Liver (tissue), 9 donors: ENCODE measurements around the gene ELK4. TPM values are rescaled to one million over a fixed set of nuclear protein-coding genes. Genes with fewer than 3 reads are reported as not detected.

Source experiments
- DNase-seq: peaks from one replicate; pipeline ENCODE4 v3.0.0-alpha.2; 2017; ENCODE audit warnings: low spot score
- H3K27ac ChIP-seq, 2 donors: one replicate each; pipeline ENCODE4 v1.7.0; 2013; ENCODE audit warnings: inconsistent platforms in 2 of 2, low read length in 2 of 2, control low read depth in 1 of 2, low read depth in 1 of 2, mild to moderate bottlenecking in 1 of 2
- H3K27me3 ChIP-seq, 4 donors: one replicate each; pipeline versions ENCODE4 v1.6.1 to v1.7.0; 2013; ENCODE audit warnings: low read length in 3 of 4, inconsistent platforms in 1 of 4, mild to moderate bottlenecking in 1 of 4, moderate library complexity in 1 of 4; ENCODE audit not compliant: control insufficient read depth in 4 of 4, insufficient read depth in 4 of 4
- H3K36me3 ChIP-seq, 4 donors: one replicate each; pipeline versions ENCODE4 v1.6.1 to v1.7.0; 2013; ENCODE audit warnings: low read length in 3 of 4, mild to moderate bottlenecking in 3 of 4, low read depth in 1 of 4, moderate library complexity in 1 of 4; ENCODE audit not compliant: control insufficient read depth in 4 of 4, insufficient read depth in 3 of 4
- H3K4me1 ChIP-seq, 4 donors: one replicate each; pipeline versions ENCODE4 v1.6.1 to v1.7.0; 2013; ENCODE audit warnings: low read length in 3 of 4, mild to moderate bottlenecking in 3 of 4, moderate library complexity in 1 of 4; ENCODE audit not compliant: control insufficient read depth in 4 of 4, insufficient read depth in 4 of 4
- H3K4me3 ChIP-seq, 3 donors: one replicate each; pipeline versions ENCODE4 v1.6.1 to v1.7.0; 2013; ENCODE audit warnings: low read length in 3 of 3, control low read depth in 1 of 3, low read depth in 1 of 3, mild to moderate bottlenecking in 1 of 3
- H3K9ac ChIP-seq, 2 donors: one replicate each; pipeline ENCODE4 v1.7.0; 2013; ENCODE audit warnings: low read length in 2 of 2, mild to moderate bottlenecking in 2 of 2, moderate library complexity in 2 of 2, control low read depth in 1 of 2, low read depth in 1 of 2
- H3K9me3 ChIP-seq, 4 donors: one replicate each; pipeline versions ENCODE4 v1.6.1 to v1.7.0; 2013; ENCODE audit warnings: low read length in 3 of 4; ENCODE audit not compliant: control insufficient read depth in 4 of 4
- ATF3 ChIP-seq: IDR thresholded peaks from 2 replicates; pipeline ENCODE4 v1.6.1; 2016; ENCODE audit warnings: antibody characterized with exemption
- CTCF ChIP-seq: fragments of 150-350 bp; IDR thresholded peaks from 2 replicates; pipeline ENCODE4 v1.5.1; 2017; ENCODE audit warnings: improper control_type of control experiment, low read depth, low read length; ENCODE audit not compliant: missing input control
- EGR1 ChIP-seq, 2 donors: IDR thresholded peaks; 2 replicates each; pipeline ENCODE4 v1.6.1; 2016 to 2018; ENCODE audit warnings: antibody characterized with exemption in 2 of 2, low read depth in 2 of 2
- FOXA1 ChIP-seq: IDR thresholded peaks from 2 replicates; pipeline ENCODE4 v1.6.1; 2016; ENCODE audit warnings: antibody characterized with exemption
- FOXA2 ChIP-seq: IDR thresholded peaks from 2 replicates; pipeline ENCODE4 v1.6.1; 2016; ENCODE audit warnings: antibody characterized with exemption
- HNF4A ChIP-seq, 2 donors: conservative IDR thresholded peaks; 2 replicates each; pipeline ENCODE4 v1.6.1; 2016; ENCODE audit warnings: antibody characterized with exemption in 2 of 2, mild to moderate bottlenecking in 2 of 2
- HNF4G ChIP-seq: IDR thresholded peaks from 2 replicates; pipeline ENCODE4 v1.6.1; 2016; ENCODE audit warnings: antibody characterized with exemption
- JUND ChIP-seq, 2 donors: IDR thresholded peaks; 2 replicates each; pipeline ENCODE4 v1.6.1; 2016; ENCODE audit warnings: antibody characterized with exemption in 2 of 2
- NR2F2 ChIP-seq: IDR thresholded peaks from 2 replicates; pipeline ENCODE4 v1.6.1; 2016; ENCODE audit warnings: antibody characterized with exemption
- RAD21 ChIP-seq, 2 donors: IDR thresholded peaks; 2 replicates each; pipeline ENCODE4 v1.6.1; 2016; ENCODE audit warnings: antibody characterized with exemption in 2 of 2, mild to moderate bottlenecking in 2 of 2
- RXRA ChIP-seq, 2 donors: IDR thresholded peaks; 2 replicates each; pipeline ENCODE4 v1.6.1; 2017 to 2018; ENCODE audit warnings: antibody characterized with exemption in 2 of 2, mild to moderate bottlenecking in 1 of 2
- SP1 ChIP-seq: IDR thresholded peaks from 2 replicates; pipeline ENCODE4 v1.6.1; 2018; ENCODE audit warnings: antibody characterized with exemption, mild to moderate bottlenecking
- TAF1 ChIP-seq: conservative IDR thresholded peaks from 2 replicates; pipeline ENCODE4 v1.6.1; 2016; ENCODE audit warnings: antibody characterized with exemption, mild to moderate bottlenecking
- YY1 ChIP-seq: IDR thresholded peaks from 2 replicates; pipeline ENCODE4 v1.6.1; 2016; ENCODE audit warnings: antibody characterized with exemption, mild to moderate bottlenecking
- WGBS: extraction: QIAGEN DNeasy Blood & Tissue Kit; methylation state at CpG from one replicate; pipeline ENCODE4 v1.1.7; 2013; 5-methylcytosine and 5-hydroxymethylcytosine counted together
- polyA plus RNA-seq, 2 donors: library from polyadenylated mRNA; stranded (reverse) in 1 of 2; unstranded in 1 of 2; fragments of 200-250 nt in 1 of 2; fragments of >200 nt in 1 of 2; fragmentation: Nextera tagmentation in 1 of 2; extraction: Ambion mirVana in 1 of 2; gene quantifications; one replicate each; pipeline versions ENCODE4 v1.2.1 to v1.2.3, GENCODE V29; 2013 to 2015
- total RNA-seq, 2 donors: library from RNA; depleted of rRNA; stranded (reverse); fragments of >200 nt; gene quantifications; one replicate each; pipeline ENCODE4 v1.2.3, GENCODE V29; 2014
- TF ChIP-seq, protein P1 (sequence below): IDR thresholded peaks from 2 replicates; pipeline ENCODE4 v1.6.1; 2016; ENCODE audit warnings: antibody characterized with exemption
- TF ChIP-seq, protein P2 (sequence below): IDR thresholded peaks from 2 replicates; pipeline ENCODE4 v1.6.1; 2016; ENCODE audit warnings: antibody characterized with exemption
- TF ChIP-seq, protein P3 (sequence below): IDR thresholded peaks from 2 replicates; pipeline ENCODE4 v1.6.1; 2016; ENCODE audit warnings: antibody characterized with exemption, mild to moderate bottlenecking
- donor health status: healthy.
- donor health status: healthy.
- donor health status: healthy.
- donor health status: healthy.
- donor health status: healthy.

The ELK4 gene
- total and polyA plus RNA-seq, 4 donors: 3.5 to 20.2 (median 6.9) TPM

GRCh38 chr1:205615789-205616188 is 16.0 kb downstream of the ELK4 start:
- H3K4me3 ChIP-seq: no peak overlapping the region
- no peak for DNase-seq
- WGBS: 81% methylated on average over 1 of the region's 1 CpG
- H3K9me3 ChIP-seq: no peaks in the 10 kb centered on the region
- H3K4me1 ChIP-seq: peaks cover 7 to 14% (median 10%) of the 10 kb centered on the region in 4 donors
- TF ChIP-seq EGR1 (IDR thresholded peaks at IDR 0.05; ENCODE audit: low read depth in 2 of 2): no peak
- no peak for TF ChIP-seq RXRA (IDR thresholded peaks at IDR 0.05)
- no peak for TF ChIP-seq JUND (IDR thresholded peaks at IDR 0.05)
- TF ChIP-seq HNF4A (conservative IDR thresholded peaks at IDR 0.05): no peak
- no peak for TF ChIP-seq RAD21 (IDR thresholded peaks at IDR 0.05)
- no peak for TF ChIP-seq SP1
- no peak for TF ChIP-seq NR2F2
- H3K27ac ChIP-seq: no peak overlapping the region
- no peaks in the 10 kb centered on the region for H3K27me3 ChIP-seq
- no peak overlapping the region for H3K9ac ChIP-seq
- peaks cover 4 to 41% (median 32%) of the 10 kb centered on the region in 4 donors for H3K36me3 ChIP-seq

DNA sequence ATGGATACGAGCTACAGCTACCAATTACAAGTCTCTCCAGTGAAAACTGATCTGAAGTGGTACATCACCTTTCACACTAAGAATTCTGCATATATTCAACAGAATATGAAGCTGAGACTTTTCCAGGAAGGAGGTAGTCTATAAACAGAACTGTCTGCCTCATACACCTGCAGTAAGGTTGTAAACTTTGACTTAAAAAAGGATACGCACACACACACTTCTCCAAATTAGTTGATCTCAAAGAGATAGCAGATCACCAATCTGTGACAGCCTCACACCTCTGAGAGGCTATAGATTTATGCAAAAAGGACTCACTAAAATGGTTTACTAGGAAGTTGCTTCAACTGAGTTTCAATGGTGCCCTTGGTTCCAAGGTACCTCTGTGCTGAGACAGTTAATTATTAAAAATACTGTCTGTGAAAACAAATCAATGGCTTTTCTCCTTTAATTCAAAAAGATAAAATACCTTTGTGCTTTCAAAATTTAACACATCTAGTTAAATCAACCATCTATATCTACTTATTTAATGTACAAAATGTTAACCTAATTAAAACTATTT is 17.9 kb downstream of the ELK4 start:
- H3K27ac ChIP-seq: peak overlapping the region in 1 of 2 donors; percentile 8
- no peaks in the 10 kb centered on the region for H3K9me3 ChIP-seq
- TF ChIP-seq YY1: peak; percentile 54
- TF ChIP-seq HNF4A (conservative IDR thresholded peaks at IDR 0.05): peak; percentile 53 to 56
- no peak for TF ChIP-seq NR2F2
- no peak overlapping the region for H3K9ac ChIP-seq
- DNase-seq: no peak
- WGBS: 79% methylated on average over 2 of the region's 2 CpGs
- H3K4me1 ChIP-seq: peaks cover 5 to 12% (median 10%) of the 10 kb centered on the region in 4 donors
- peaks cover 4 to 29% (median 23%) of the 10 kb centered on the region in 4 donors for H3K36me3 ChIP-seq
- H3K27me3 ChIP-seq: no peaks in the 10 kb centered on the region
- H3K4me3 ChIP-seq: no peak overlapping the region

GRCh38 chr1:205612556-205612955 is 19.3 kb downstream of the ELK4 start:
- WGBS: 92% methylated on average over 1 of the region's 1 CpG
- Histone ChIP-seq H3K27ac (no peak overlapping the region), H3K4me1 (peaks cover 5 to 12% (median 10%) of the 10 kb centered on the region in 4 donors), H3K9ac (no peak overlapping the region), H3K36me3 (peaks cover 2 to 21% (median 15%) of the 10 kb centered on the region in 4 donors), H3K27me3 (no peaks in the 10 kb centered on the region), H3K9me3 (no peaks in the 10 kb centered on the region), H3K4me3 (no peak overlapping the region)
- DNase-seq: no peak
- TF ChIP-seq FOXA1 (no peak), HNF4G (no peak), YY1 (no peak), HNF4A (conservative IDR thresholded peaks at IDR 0.05) (no peak), RAD21 (IDR thresholded peaks at IDR 0.05) (no peak), NR2F2 (no peak), RXRA (IDR thresholded peaks at IDR 0.05) (no peak), CTCF (no peak), FOXA2 (no peak), ATF3 (no peak), JUND (IDR thresholded peaks at IDR 0.05) (no peak), TAF1 (no peak)
- TF ChIP-seq, protein P1, sequence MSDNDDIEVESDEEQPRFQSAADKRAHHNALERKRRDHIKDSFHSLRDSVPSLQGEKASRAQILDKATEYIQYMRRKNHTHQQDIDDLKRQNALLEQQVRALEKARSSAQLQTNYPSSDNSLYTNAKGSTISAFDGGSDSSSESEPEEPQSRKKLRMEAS: no peak
- TF ChIP-seq, protein P2, sequence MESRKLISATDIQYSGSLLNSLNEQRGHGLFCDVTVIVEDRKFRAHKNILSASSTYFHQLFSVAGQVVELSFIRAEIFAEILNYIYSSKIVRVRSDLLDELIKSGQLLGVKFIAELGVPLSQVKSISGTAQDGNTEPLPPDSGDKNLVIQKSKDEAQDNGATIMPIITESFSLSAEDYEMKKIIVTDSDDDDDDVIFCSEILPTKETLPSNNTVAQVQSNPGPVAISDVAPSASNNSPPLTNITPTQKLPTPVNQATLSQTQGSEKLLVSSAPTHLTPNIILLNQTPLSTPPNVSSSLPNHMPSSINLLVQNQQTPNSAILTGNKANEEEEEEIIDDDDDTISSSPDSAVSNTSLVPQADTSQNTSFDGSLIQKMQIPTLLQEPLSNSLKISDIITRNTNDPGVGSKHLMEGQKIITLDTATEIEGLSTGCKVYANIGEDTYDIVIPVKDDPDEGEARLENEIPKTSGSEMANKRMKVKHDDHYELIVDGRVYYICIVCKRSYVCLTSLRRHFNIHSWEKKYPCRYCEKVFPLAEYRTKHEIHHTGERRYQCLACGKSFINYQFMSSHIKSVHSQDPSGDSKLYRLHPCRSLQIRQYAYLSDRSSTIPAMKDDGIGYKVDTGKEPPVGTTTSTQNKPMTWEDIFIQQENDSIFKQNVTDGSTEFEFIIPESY: no peak
- TF ChIP-seq, protein P3, sequence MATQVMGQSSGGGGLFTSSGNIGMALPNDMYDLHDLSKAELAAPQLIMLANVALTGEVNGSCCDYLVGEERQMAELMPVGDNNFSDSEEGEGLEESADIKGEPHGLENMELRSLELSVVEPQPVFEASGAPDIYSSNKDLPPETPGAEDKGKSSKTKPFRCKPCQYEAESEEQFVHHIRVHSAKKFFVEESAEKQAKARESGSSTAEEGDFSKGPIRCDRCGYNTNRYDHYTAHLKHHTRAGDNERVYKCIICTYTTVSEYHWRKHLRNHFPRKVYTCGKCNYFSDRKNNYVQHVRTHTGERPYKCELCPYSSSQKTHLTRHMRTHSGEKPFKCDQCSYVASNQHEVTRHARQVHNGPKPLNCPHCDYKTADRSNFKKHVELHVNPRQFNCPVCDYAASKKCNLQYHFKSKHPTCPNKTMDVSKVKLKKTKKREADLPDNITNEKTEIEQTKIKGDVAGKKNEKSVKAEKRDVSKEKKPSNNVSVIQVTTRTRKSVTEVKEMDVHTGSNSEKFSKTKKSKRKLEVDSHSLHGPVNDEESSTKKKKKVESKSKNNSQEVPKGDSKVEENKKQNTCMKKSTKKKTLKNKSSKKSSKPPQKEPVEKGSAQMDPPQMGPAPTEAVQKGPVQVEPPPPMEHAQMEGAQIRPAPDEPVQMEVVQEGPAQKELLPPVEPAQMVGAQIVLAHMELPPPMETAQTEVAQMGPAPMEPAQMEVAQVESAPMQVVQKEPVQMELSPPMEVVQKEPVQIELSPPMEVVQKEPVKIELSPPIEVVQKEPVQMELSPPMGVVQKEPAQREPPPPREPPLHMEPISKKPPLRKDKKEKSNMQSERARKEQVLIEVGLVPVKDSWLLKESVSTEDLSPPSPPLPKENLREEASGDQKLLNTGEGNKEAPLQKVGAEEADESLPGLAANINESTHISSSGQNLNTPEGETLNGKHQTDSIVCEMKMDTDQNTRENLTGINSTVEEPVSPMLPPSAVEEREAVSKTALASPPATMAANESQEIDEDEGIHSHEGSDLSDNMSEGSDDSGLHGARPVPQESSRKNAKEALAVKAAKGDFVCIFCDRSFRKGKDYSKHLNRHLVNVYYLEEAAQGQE: no peak
